SH-SY5Y (cell line): ENCODE data around the gene ARHGEF40.

Experiments
- GATA2 ChIP-seq: IDR thresholded peaks from 2 replicates; pipeline ENCODE4 v1.6.1; 2011; ENCODE audit warnings: mild to moderate bottlenecking, low read depth, low read length
- GATA3 ChIP-seq: IDR thresholded peaks from 2 replicates; pipeline ENCODE4 v1.6.1; 2011; ENCODE audit warnings: low read depth, mild to moderate bottlenecking, low read length, moderate library complexity

DNA sequence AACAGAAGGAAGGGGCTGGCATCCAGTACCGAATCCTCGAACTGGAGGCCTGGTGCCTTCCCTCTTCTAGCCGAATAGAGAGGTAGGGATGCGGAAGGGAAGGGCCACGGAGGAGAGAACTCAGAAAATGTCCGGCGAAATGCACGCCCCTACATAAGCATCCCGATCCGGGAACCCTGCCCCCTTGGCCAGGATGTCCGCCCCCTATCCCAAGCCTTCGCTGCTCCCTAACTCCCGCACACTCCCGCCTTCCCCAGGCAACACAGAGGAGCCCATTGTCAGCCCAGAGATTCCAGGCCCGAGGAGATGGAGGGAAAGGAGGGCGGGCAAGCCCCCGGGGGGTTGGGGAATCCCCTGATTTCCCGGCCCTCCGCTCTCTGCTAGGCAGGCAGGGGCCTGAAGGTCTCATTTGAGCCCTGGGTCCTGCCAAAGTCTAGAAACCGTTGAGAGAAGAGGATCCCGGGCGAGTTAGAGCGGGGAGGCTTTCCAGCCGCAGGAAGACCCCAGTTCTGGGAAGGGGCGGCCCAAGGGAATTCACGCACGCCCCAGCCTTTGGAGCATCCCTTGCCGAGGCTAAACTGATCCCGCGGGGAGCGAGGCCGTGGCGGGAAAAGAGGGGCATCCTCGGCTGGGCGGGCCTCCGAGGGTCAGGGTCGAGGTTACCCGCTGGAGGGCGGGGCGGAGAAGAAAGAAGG, 569 bp upstream of the ARHGEF40 start:
- no peak for TF ChIP-seq GATA3
- no peak for TF ChIP-seq GATA2
